GM19328 (cell line): ENCODE results near the gene RNF26.

ENCODE experiments used
- ATAC-seq: cut with Tn5 transposase; IDR thresholded peaks from one replicate; pipeline ENCODE4 v1.9.1; 2021; ENCODE audit warnings: mild to moderate bottlenecking, moderate library complexity; ENCODE audit not compliant: unreplicated experiment

Gene RNF26

GRCh38 chr11:119334174-119334930 is at the start of gene RNF26:
RNF26 (plus strand) TSS chr11:119334527; CDS start chr11:119335123, 596 bp downstream.
- peak; percentile 91 for ATAC-seq

- no peak for ATAC-seq
Observed at GRCh38 chr11:119285431-119285830, 48.9 kb upstream of the RNF26 start.

GRCh38 chr11:119288219-119288618 is 46.1 kb upstream of the RNF26 start:
- no peak for ATAC-seq

GRCh38 chr11:119290894-119291497 is 43.3 kb upstream of the RNF26 start:
- ATAC-seq = no peak

- ATAC-seq = no peak
Observed at GRCh38 chr11:119293461-119293860, 40.9 kb upstream of the RNF26 start.

- ATAC-seq = no peak
Observed at GRCh38 chr11:119295178-119295577, 39.1 kb upstream of the RNF26 start.

- no peak for ATAC-seq
Observed at GRCh38 chr11:119297938-119298337, 36.4 kb upstream of the RNF26 start.

- ATAC-seq = no peak
Observed at GRCh38 chr11:119298726-119299125, 35.6 kb upstream of the RNF26 start.

GRCh38 chr11:119299416-119299815 is 34.9 kb upstream of the RNF26 start:
- ATAC-seq = no peak

- ATAC-seq = no peak
Observed at GRCh38 chr11:119300198-119300964, 33.9 kb upstream of the RNF26 start.

- ATAC-seq = no peak
Observed at GRCh38 chr11:119303227-119303718, 31.1 kb upstream of the RNF26 start.

GRCh38 chr11:119305556-119306372 is 28.6 kb upstream of the RNF26 start:
- ATAC-seq = no peak

GRCh38 chr11:119306373-119306890 is 27.9 kb upstream of the RNF26 start:
- ATAC-seq = no peak

GRCh38 chr11:119307219-119307618 is 27.1 kb upstream of the RNF26 start:
- no peak for ATAC-seq

GRCh38 chr11:119307974-119308373 is 26.4 kb upstream of the RNF26 start:
- ATAC-seq = no peak

- ATAC-seq = no peak
Observed at GRCh38 chr11:119309411-119309810, 24.9 kb upstream of the RNF26 start.

GRCh38 chr11:119309953-119310681 is 24.2 kb upstream of the RNF26 start:
- no peak for ATAC-seq

GRCh38 chr11:119310682-119311052 is 23.7 kb upstream of the RNF26 start:
- ATAC-seq = no peak

- no peak for ATAC-seq
Observed at GRCh38 chr11:119314726-119315125, 19.6 kb upstream of the RNF26 start.
